Measurements from ENCODE around the gene RNF217.

DNA sequence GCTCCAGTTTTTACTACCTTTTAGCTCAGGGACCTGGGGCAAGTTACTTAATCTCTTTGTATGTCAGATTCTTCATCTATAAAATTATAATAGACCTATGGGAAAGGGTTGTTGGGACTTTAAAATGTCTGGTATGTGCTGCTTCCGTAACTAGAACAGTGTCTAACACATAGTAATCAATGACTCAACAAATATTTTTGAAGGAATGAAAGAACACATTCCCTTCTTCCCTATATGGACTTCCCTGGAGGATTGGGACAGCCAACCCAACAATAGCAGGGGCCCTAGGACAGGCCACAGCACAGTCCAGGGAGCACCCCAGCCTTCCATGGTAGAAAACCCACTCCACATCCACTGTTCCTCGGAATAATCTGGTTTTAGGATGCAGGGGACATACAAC, 140.7 kb downstream of the RNF217 start:
- TF ChIP-seq, protein P1, sequence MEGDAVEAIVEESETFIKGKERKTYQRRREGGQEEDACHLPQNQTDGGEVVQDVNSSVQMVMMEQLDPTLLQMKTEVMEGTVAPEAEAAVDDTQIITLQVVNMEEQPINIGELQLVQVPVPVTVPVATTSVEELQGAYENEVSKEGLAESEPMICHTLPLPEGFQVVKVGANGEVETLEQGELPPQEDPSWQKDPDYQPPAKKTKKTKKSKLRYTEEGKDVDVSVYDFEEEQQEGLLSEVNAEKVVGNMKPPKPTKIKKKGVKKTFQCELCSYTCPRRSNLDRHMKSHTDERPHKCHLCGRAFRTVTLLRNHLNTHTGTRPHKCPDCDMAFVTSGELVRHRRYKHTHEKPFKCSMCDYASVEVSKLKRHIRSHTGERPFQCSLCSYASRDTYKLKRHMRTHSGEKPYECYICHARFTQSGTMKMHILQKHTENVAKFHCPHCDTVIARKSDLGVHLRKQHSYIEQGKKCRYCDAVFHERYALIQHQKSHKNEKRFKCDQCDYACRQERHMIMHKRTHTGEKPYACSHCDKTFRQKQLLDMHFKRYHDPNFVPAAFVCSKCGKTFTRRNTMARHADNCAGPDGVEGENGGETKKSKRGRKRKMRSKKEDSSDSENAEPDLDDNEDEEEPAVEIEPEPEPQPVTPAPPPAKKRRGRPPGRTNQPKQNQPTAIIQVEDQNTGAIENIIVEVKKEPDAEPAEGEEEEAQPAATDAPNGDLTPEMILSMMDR (IDR thresholded peaks at IDR 0.05) = no peak
- TF ChIP-seq POLR2A (IDR thresholded peaks at IDR 0.05) = no peak
- peak in 1 of 3 donors; percentile 28 for TF ChIP-seq POLR2AphosphoS5 (IDR thresholded peaks at IDR 0.05)
- no peak for TF ChIP-seq EP300 (IDR thresholded peaks at IDR 0.05)
